Common myeloid progenitor, CD34-positive (primary cell): Measurements from ENCODE around the gene PSMB11.
"Not testable (repeated sequence)": the region's sequence is repeated elsewhere in the genome, so short reads cannot be mapped to it uniquely, and the experiment has no call there.

Experiments used
- CTCF ChIA-PET: fragments of 350-600 bp; sonication (Branson Sonifier 250); formaldehyde crosslinking; loops from one replicate; lab custom pipeline; 2021; ENCODE audit warnings: antibody characterized with exemption; lab: Charles Lee
- POLR2A ChIA-PET: fragments of 350-600 bp; sonication (Branson Sonifier 250); formaldehyde crosslinking; loops from one replicate; lab custom pipeline; 2021; ENCODE audit warnings: antibody characterized with exemption; lab: Charles Lee
- DNase-seq, 3 donors: peaks; one replicate each; pipeline versions ENCODE4 v3.0.0 to v3.0.0-alpha.2; 2013
- H3K27ac ChIP-seq, 2 experiments: 1 replicate in 1 of 2; 2 replicates in 1 of 2; pipeline ENCODE4 v1.7.0; 2013; ENCODE audit warnings: inconsistent platforms in 2 of 2, low read length in 2 of 2, mild to moderate bottlenecking in 2 of 2, low read depth in 1 of 2, moderate library complexity in 1 of 2; ENCODE audit not compliant: severe bottlenecking in 2 of 2, insufficient read depth in 1 of 2, poor library complexity in 1 of 2
- H3K27me3 ChIP-seq, 5 experiments: replicated peaks in 2 of 5; 1 replicate in 3 of 5; 2 replicates in 2 of 5; pipeline versions ENCODE4 v1.6.1 to v1.7.0; 2013; ENCODE audit warnings: low read length in 4 of 5, mild to moderate bottlenecking in 2 of 5, moderate library complexity in 2 of 5, inconsistent platforms in 1 of 5; ENCODE audit not compliant: insufficient read depth in 5 of 5, control insufficient read depth in 4 of 5
- H3K36me3 ChIP-seq, 4 experiments: 1 replicate in 2 of 4; 2 replicates in 2 of 4; pipeline versions ENCODE4 v1.6.1 to v1.7.0; 2013; ENCODE audit warnings: low read length in 3 of 4, control low read depth in 1 of 4, mild to moderate bottlenecking in 1 of 4; ENCODE audit not compliant: control insufficient read depth in 4 of 4, insufficient read depth in 4 of 4
- H3K4me1 ChIP-seq, 4 experiments: 1 replicate in 3 of 4; 2 replicates in 1 of 4; pipeline versions ENCODE4 v1.6.1 to v1.7.1; 2013; ENCODE audit warnings: low read length in 3 of 4, mild to moderate bottlenecking in 3 of 4, control low read depth in 1 of 4, inconsistent platforms in 1 of 4, moderate library complexity in 1 of 4; ENCODE audit not compliant: control insufficient read depth in 4 of 4, insufficient read depth in 4 of 4; ENCODE audit errors: control extremely low read depth in 1 of 4
- H3K4me3 ChIP-seq, 7 experiments: 1 replicate in 4 of 7; 2 replicates in 3 of 7; pipeline versions ENCODE4 v1.5.1 to v1.7.0; 2013; ENCODE audit warnings: mild to moderate bottlenecking in 7 of 7, low read length in 6 of 7, moderate library complexity in 6 of 7, inconsistent platforms in 2 of 7, low read depth in 2 of 7, control low read depth in 1 of 7; ENCODE audit not compliant: insufficient read depth in 4 of 7, control insufficient read depth in 1 of 7; ENCODE audit errors: extremely low read depth in 1 of 7
- H3K9me3 ChIP-seq, 5 experiments: 1 replicate in 4 of 5; 2 replicates in 1 of 5; pipeline versions ENCODE4 v1.6.1 to v1.7.1; 2013; ENCODE audit warnings: low read length in 4 of 5, mild to moderate bottlenecking in 2 of 5, inconsistent platforms in 1 of 5, low read depth in 1 of 5, moderate library complexity in 1 of 5; ENCODE audit not compliant: control insufficient read depth in 4 of 5, insufficient read depth in 2 of 5; ENCODE audit errors: control extremely low read depth in 1 of 5
- WGBS: methylation state at CpG from one replicate; pipeline ENCODE4 v1.1.5; 2013; ENCODE audit not compliant: insufficient coverage; 5-methylcytosine and 5-hydroxymethylcytosine counted together

Gene PSMB11

DNA sequence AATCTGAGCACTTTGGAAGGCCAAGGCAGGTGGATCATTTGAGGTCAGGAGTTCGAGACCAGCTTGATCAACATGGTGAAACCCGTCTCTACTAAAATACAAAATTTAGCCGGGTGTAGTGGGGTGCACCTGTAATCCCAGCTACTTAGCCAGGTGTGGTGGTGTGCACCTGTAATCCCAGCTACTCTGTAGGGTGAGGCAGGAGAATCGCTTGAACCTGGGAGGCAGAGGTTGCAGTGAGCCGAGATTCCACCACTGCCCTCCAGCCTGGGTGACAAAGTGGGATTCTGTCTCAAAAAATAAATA is 28.3 kb upstream of the PSMB11 start:
- H3K4me3 ChIP-seq, H3K36me3 ChIP-seq, DNase-seq, H3K27me3 ChIP-seq, H3K9me3 ChIP-seq, H3K27ac ChIP-seq: not testable (repeated sequence)
- CTCF ChIA-PET: interaction anchor here (1.2 to 4.5 kb wide), 6 partner anchors 13 to 55 kb away, joined by 4 to 23 read pairs (median 4); partner anchors contain the start of gene CDH24
- POLR2A ChIA-PET: interaction anchor here (0.6 to 1.1 kb wide), 2 partner anchors 18 to 34 kb away, joined by 3 to 4 read pairs; no protein-coding TSS in a partner anchor
- 100% methylated on average over 2 of the region's 5 CpGs for WGBS
- H3K4me1 ChIP-seq: peaks cover 5 to 11% (median 10%) of the 10 kb centered on the region in 4 experiments

DNA sequence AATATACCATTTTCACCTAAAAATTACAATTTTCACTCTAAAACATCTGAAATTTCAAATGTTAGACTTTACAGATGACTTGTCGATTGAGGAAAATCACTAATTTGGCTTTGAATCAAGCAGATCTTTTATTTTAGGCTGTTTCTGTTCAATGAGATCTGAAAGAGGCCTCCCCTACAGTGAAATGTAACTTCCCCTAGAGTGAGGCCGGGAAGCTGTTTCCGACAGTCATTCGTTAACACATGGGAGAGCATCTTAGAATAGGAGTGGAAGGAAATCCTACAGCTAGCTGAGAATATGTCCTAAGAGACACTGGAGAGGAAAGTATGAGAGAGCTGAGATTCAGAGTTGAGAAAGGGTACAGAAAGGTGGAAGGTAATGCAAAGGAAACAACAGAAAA is 26.4 kb upstream of the PSMB11 start:
- H3K36me3 ChIP-seq: no peaks in the 10 kb centered on the region
- no peaks in the 10 kb centered on the region for H3K27me3 ChIP-seq
- no peak overlapping the region for H3K27ac ChIP-seq
- DNase-seq: no peak
- H3K9me3 ChIP-seq: no peaks in the 10 kb centered on the region
- 18% methylated on average over 3 of the region's 4 CpGs for WGBS
- ChIA-PET CTCF (interaction anchor here (1.2 to 4.5 kb wide), 7 partner anchors 9 to 45 kb away, joined by 3 to 23 read pairs (median 5); no protein-coding TSS in a partner anchor), POLR2A (interaction anchor here (1.1 kb wide), 1 partner anchor 19 kb away, joined by 3 read pairs; the partner anchor contains the start of gene PSMB5)
- peaks cover 0 to 5% (median 0%) of the 10 kb centered on the region in 4 experiments for H3K4me1 ChIP-seq
- no peak overlapping the region for H3K4me3 ChIP-seq

DNA sequence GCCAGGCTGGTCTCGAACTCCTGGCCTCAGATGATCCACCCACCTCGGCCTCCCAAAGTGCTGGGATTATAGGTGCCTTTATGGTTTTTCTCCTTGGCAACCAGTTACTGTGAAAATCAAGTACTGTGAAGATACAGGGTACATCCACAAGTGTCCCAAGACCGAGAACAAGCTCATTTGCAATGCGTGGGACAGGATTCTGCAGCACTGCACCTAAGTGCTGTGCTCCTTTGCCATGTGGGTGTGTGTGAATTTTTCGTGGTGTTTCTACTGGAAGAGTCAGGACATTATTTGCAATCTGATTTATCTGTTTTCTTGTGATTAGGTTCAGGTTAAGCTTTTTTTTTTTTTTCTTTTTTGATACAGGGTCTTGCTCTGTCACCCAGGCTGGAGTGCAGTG is 24.9 kb upstream of the PSMB11 start:
- H3K27ac ChIP-seq: no peak overlapping the region
- ChIA-PET CTCF (interaction anchor here (0.8 to 4.5 kb wide), 4 partner anchors 22 to 41 kb away, joined by 3 to 23 read pairs (median 4); no protein-coding TSS in a partner anchor), POLR2A (interaction anchor here (0.7 kb wide), 1 partner anchor 173 kb away, joined by 3 read pairs; no protein-coding TSS in a partner anchor)
- H3K4me1 ChIP-seq: peaks cover 0 to 5% (median 0%) of the 10 kb centered on the region in 4 experiments
- no peaks in the 10 kb centered on the region for H3K9me3 ChIP-seq
- no peak overlapping the region for H3K4me3 ChIP-seq
- H3K36me3 ChIP-seq: peaks cover 0 to 5% (median 4%) of the 10 kb centered on the region in 4 experiments
- no peaks in the 10 kb centered on the region for H3K27me3 ChIP-seq
- DNase-seq: no peak
- 100% methylated on average over 4 of the region's 5 CpGs for WGBS

DNA sequence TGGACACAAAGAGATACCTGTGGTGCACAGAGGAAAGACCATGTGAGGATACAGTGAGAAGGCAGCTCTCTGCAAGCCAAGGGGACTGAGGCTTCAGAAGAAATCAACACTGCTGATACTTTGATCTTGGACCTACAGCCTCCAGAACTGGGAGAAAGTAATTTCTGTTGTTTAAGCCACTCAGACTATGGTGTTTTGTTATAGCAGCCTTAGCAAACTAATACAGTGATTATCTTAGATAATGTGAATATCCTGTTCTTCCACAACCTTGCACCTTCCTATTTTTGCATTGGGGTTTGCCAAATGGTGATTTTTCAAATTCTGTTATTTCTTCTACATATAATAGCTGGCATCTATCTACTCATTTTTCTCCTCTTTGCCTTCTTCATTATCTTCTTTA is 23.9 kb upstream of the PSMB11 start:
- H3K27me3 ChIP-seq: no peaks in the 10 kb centered on the region
- POLR2A ChIA-PET: no interaction called here

DNA sequence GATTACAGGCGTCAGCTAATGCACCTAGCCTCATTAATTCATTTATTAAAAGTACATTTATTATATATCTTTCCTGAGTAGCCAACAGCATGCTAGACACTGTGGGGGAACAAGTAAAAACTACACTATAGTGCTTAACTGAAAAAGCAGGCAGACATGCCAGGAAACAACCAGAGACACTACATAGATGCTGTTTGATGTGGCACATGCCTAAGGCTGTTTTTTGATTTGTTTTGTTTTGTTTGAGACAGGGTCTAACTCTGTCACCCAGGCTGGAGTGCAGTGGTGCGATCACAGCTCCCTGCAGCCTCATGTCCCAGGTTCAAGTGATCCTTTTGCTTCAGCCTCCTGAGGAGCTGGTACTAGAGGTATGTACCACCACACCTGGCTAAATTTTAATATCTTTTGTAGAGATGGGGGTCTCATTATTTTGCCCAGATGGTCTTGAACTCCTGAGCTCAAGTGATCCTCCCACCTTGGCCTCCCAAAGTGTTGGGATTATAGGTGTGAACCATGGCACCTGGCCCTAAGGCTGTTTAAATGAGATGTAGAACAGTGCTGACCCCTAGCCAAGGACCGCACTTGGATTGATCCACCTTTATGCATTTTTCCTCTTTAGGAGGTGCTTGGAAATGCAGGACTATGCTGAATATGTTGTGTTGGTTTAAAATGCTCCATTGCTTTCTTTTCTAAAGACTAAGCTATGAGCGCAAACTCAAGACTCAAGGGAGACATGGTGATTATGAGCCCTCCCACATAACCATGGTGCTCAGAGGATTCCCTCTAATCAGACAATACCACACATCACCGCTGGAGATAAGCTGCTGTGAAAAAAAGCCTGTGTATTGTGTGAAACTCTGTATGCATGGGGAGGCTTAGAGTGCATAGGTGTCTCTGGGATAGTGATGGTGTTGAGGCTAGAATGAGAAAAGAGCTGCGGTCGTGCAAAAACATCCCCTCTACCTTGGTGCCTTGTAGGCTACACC is 21.6 kb upstream of the PSMB11 start:
- WGBS: 80% methylated on average over 1 of the region's 7 CpGs
- Histone ChIP-seq H3K27me3 (no peaks in the 10 kb centered on the region), H3K27ac (no peak overlapping the region), H3K9me3 (no peaks in the 10 kb centered on the region), H3K36me3 (peaks cover 3 to 19% (median 13%) of the 10 kb centered on the region in 4 experiments), H3K4me3 (no peak overlapping the region), H3K4me1 (peaks cover 0 to 4% (median 0%) of the 10 kb centered on the region in 4 experiments)
- DNase-seq: peak in 1 of 3 donors; percentile 31
- POLR2A ChIA-PET: no interaction called here
- CTCF ChIA-PET: interaction anchor here (1.0 to 6.8 kb wide), 5 partner anchors 14 to 39 kb away, joined by 3 to 31 read pairs (median 4); partner anchors contain the start of gene CDH24

More for the DNA sequence above, 23.9 kb upstream of the PSMB11 start:
- H3K36me3 ChIP-seq: peaks cover 0 to 5% (median 4%) of the 10 kb centered on the region in 4 experiments
- H3K27ac ChIP-seq: no peak overlapping the region
- H3K4me1 ChIP-seq: peaks cover 0 to 5% (median 0%) of the 10 kb centered on the region in 4 experiments
- DNase-seq: no peak
- H3K9me3 ChIP-seq: no peaks in the 10 kb centered on the region
- CTCF ChIA-PET: interaction anchor here (0.8 to 4.5 kb wide), 3 partner anchors 23 to 45 kb away, joined by 3 to 23 read pairs (median 3); no protein-coding TSS in a partner anchor
- no peak overlapping the region for H3K4me3 ChIP-seq

GRCh38 chr14:23021434-23021833 is 20.6 kb upstream of the PSMB11 start:
- H3K27me3 ChIP-seq: no peaks in the 10 kb centered on the region
- CTCF ChIA-PET: interaction anchor here (1.0 to 6.8 kb wide), 7 partner anchors 12 to 49 kb away, joined by 3 to 31 read pairs (median 4); partner anchors contain the start of gene CDH24
- 100% methylated on average over 9 of the region's 9 CpGs for WGBS
- peaks cover 12 to 28% (median 22%) of the 10 kb centered on the region in 4 experiments for H3K36me3 ChIP-seq
- H3K9me3 ChIP-seq: no peaks in the 10 kb centered on the region
- no peak overlapping the region for H3K4me3 ChIP-seq
- H3K4me1 ChIP-seq: no peaks in the 10 kb centered on the region
- DNase-seq: no peak
- POLR2A ChIA-PET: interaction anchor here (0.6 kb wide), 1 partner anchor 10 kb away, joined by 3 read pairs; no protein-coding TSS in a partner anchor
- no peak overlapping the region for H3K27ac ChIP-seq
